Endothelial cell of hepatic sinusoid (primary cell): Measurements from ENCODE around the gene USP51.
"Not testable (repeated sequence)": the region's sequence is repeated elsewhere in the genome, so short reads cannot be mapped to it uniquely, and the experiment has no call there.

Experiments used
- in situ Hi-C: cut with HindIII; loops from 2 replicates; pipeline ENCODE4 v1.10.0; 2017; ENCODE audit warnings: low sequenced_read_pairs

USP51 gene

GRCh38 chrX:55489314-55490009, at the start of gene USP51:
TSS of gene USP51 (minus strand) at chrX:55489848. CDS start at chrX:55488939, 909 bp downstream.
- in situ Hi-C loops: no loop called here

- in situ Hi-C loops: no loop called here
Measured at GRCh38 chrX:55524487-55524886, 34.8 kb upstream of the USP51 start.

GRCh38 chrX:55523356-55523755, 33.7 kb upstream of the USP51 start:
- in situ Hi-C loops: no loop called here

- in situ Hi-C loops: no loop called here
Measured at GRCh38 chrX:55522596-55523276, 33.1 kb upstream of the USP51 start.

- in situ Hi-C loops: no loop called here
Measured at GRCh38 chrX:55521687-55522086, 32.0 kb upstream of the USP51 start.

- in situ Hi-C loops: not testable (repeated sequence)
Measured at GRCh38 chrX:55516794-55517481, 27.3 kb upstream of the USP51 start.

- in situ Hi-C loops: not testable (repeated sequence)
Measured at GRCh38 chrX:55513045-55513737, 23.5 kb upstream of the USP51 start.

- in situ Hi-C loops: not testable (repeated sequence)
Measured at GRCh38 chrX:55508410-55509152, 18.9 kb upstream of the USP51 start.

- in situ Hi-C loops: not testable (repeated sequence)
Measured at GRCh38 chrX:55507699-55508098, 18.1 kb upstream of the USP51 start.

- in situ Hi-C loops: not testable (repeated sequence)
Measured at GRCh38 chrX:55507010-55507409, 17.4 kb upstream of the USP51 start.

- in situ Hi-C loops: no loop called here
Measured at GRCh38 chrX:55490974-55491373, 1.3 kb upstream of the USP51 start.

GRCh38 chrX:55490121-55490520, 473 bp upstream of the USP51 start:
- in situ Hi-C loops: no loop called here

- in situ Hi-C loops: no loop called here
Measured at GRCh38 chrX:55488593-55489313, 895 bp downstream of the USP51 start.

GRCh38 chrX:55488006-55488592, 1.5 kb downstream of the USP51 start:
- in situ Hi-C loops: no loop called here

- in situ Hi-C loops: no loop called here
Measured at GRCh38 chrX:55487143-55487542, 2.5 kb downstream of the USP51 start.

GRCh38 chrX:55486736-55487135, 2.9 kb downstream of the USP51 start:
- in situ Hi-C loops: no loop called here

GRCh38 chrX:55484948-55485347, 4.7 kb downstream of the USP51 start:
- in situ Hi-C loops: no loop called here

- in situ Hi-C loops: no loop called here
Measured at GRCh38 chrX:55480390-55481062, 9.1 kb downstream of the USP51 start.

GRCh38 chrX:55479956-55480355, 9.7 kb downstream of the USP51 start:
- in situ Hi-C loops: not testable (repeated sequence)
